Measurements from ENCODE around the gene ATP5F1D.

The ATP5F1D gene

DNA sequence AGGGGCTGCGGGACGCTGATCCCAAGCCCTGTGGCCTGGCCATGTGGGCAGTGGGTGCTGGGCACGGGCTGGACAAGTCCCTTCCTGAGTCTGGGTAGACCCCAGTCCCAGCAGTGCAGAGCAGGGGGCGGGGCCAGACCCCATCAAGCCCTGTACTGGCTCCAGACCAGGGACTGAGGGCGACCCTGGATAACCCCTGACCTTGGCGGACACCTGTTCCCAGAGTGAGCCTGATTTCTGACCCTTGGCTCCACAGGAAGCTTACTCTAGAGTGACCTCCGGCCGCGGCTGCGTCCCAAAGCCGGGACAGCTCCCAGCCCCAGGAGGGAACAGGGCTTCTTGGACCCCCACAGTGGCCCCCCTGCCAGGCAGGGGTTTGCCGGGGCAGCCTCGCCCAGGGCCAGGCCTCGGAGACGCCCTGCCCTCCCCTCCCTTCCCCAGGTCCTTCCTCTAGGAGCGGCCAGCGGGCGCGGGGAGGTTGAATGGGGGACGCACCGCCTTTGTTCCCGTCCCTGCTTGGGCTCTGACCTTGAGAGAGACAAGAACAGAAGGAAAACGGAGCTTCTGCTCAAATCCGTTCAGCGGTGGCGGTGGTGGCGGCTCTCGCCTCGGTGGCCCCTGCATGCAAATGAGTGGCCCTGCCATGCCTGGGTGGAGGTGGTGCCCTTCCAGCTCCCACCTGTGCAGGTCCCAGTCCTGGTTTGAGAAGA is 41.8 kb downstream of the ATP5F1D start:
- no peak for DNase-seq

DNA sequence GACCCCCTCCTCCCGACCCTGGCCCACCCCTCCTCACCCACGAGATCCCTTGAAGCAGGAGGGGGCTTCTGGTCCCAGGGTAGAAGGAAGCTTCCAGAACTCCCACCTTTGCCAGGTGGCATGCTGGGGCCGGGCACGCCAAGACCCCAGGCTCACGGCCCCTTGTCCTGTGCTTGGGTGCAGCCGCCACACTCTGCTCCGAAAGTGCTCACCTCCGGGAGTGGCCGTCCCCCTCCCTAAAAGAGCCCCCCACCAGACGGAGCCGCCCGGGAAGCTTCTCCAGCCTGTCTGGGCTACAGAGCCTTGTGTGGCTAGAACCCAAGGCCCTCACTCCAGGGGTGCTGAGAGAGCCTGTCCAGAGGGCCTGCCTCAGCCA is 42.4 kb downstream of the ATP5F1D start:
- no peak for DNase-seq

DNA sequence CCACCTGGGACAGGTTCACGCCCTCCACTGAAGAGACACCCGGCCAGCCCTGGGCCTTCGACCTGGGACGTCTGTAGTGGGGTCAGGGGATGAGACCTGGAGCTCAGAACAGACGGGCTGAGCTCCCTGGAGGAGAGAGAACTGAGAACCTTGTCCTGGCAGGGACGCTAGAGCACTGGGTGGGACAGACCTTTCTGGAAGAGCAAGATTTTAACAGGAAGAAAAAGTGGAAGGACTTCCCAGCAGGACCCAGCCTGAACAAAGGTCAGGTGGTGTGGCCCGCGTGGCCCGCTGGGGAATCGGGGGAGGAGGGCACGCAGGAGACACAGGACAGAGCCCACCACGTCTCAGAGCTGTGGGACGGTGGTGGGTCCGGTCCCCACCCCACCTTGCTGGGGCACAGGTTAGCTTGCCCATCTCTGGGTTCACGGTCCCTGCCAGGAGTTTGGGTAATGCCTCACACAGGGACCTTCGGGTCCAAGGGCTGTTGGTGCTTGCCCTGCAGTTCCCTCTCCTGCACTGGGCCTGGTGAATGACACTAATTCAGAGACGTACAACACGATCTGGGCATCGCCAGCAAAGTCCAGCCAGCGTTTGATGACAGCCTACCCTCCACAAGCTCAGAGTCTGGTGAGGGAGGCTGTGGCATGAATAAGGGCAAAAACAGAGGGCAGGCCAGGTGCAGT is 42.9 kb downstream of the ATP5F1D start:
- DNase-seq, result no peak

DNA sequence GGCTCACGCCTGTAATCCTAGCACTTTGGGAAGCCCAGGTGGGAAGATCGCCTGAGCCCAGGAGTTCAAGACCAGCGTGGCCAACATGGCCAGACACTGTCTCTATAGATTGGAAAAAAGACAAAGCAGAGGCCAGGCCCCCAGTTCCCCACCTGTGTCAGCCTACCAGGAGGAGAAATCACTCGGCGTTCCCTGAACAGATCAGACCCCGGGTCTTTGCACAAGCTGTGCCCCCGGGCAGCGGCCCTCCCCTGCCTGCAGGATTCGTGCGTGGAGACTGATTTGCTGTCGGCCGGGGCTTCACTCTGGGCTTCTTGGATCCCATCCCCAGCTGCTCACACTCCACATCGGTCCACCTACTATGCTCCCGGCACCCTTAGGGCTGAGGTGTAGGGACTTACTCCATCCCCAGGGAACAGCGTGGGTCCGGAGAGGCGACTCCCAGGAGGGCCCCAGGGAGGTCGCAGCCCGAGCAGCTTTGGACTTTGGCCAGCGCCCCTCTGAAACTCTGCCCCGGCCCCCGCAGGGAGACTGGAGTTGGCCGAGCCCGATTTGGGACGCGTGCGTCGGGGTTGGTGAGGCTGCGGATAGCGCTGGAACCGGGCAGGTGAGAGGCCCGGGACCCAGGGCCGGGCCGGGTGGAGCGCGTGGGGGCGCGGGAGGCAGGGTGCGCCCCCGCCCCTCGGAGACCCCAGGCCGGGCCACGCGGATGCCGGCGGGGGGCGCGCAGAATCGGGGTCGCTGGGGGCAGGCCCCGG is 43.6 kb downstream of the ATP5F1D start:
- DNase-seq, result no peak

DNA sequence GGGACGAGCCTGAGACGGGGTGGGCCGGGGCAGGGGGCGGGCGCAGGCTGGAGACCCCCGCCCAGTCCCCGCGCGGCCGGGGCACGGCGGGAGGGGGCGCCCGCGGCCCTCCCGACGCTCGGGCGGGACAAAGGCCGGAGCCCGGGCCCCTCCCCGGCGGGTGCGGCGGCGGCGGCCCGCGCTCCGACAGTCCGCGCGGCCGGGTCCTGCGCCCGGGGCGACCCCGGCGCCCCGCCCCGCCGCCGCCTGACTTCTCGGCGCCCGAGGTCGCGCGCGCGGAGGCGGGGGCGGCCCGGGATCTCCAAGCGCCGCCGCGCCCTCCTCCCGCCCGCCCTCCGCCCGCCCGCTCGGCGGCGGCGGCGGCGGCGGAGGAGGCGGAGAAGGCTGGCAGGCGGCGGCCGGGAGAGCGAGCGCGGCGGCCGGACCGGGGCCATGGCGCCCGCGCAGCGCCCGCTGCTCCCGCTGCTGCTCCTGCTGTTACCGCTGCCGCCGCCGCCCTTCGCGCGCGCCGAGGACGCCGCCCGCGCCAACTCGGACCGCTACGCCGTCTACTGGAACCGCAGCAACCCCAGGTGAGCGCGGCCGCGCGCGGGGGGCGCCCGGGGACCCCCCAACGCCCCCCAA is 44.3 kb downstream of the ATP5F1D start, which contains the start of gene EFNA2:
TSS of gene EFNA2 (plus strand) at position 137 of the 624 bp plus-strand sequence. CDS start at position 433, 296 bp downstream.
- DNase-seq, result no peak

DNA sequence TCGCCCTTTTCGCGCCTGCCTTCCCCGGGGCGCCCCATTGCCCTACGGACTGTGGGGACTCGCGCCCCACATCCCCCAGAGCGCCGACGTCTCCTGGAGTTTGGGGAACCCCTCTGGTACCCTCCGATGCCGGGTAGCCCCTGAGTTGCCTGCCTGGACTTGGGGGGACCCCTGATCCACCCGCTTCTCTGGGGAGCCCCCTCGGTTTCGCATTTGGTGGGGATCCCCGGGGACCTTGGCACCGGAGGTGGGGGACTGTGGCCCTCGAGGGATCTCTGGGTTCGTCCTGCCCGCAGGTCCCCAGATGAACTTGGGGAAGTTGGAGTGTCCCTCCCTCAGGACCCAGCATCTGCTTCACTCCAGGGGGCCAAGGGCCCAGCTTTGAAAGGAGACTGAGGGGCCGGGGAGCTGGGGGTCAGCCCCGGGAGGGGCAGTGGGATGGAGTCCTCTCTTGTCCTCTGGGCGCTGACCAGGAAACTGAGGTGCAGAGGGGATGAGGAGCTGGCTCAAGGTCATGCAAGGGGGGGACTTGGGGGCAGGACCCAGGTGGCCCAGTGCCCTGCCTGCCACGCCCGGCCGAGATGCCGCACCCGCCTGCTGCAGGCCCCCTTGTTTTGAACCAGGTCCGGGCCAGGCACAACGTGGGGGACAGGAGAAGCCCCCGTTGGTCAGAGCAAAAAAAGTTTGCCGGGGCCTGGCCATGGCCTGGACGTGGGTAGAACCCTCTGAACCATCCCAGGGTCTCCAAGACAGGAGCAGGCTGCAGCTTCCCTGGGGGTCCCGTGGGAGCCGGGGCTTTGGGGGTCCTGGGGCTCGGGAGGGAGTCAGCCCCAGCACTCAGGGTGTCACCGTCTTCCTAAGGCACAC is 45.2 kb downstream of the ATP5F1D start:
- DNase-seq, result no peak

DNA sequence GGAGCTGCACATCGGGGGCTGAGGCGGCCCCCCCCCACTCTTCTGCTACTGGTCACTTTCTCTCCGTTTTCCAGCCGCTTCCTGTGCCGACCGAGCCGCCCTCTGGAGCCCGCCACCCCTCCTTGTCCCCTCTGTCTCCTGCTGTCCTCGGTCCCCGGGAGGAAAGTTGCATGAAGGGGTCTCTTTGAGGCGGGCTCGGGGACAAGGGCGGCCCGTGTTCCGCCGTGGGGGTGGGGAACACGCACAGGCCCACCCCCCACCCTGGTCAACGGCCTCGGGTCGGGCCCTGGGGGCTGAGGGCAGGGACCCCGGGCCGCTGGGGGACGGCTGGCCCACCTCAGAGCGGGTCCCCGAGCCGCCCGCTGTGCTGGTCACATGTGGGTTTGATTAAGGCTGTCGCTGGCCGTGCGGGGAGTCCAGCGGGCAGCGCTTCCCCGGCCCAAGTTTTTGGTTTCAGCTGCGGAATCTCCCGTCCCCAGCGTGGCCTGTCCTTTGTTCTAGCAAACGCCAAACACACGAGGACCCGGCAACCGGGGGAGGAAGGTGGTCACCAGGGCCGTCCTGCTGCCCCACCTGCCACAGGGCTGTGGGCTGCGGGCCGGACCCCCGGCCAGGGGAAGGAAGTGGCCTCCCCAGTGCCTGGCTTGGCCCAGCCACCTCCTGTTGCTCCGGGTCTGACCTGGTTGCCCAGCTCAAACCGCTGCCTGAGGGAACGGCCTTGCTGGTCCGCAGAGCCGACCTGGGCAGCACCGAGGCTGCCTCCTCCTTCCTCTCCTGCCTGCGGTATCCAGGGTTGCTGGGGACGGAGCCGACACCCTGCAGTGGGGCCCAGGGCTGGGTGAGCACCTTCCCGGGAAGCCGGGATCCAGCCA is 46.0 kb downstream of the ATP5F1D start:
- DNase-seq, result no peak

DNA sequence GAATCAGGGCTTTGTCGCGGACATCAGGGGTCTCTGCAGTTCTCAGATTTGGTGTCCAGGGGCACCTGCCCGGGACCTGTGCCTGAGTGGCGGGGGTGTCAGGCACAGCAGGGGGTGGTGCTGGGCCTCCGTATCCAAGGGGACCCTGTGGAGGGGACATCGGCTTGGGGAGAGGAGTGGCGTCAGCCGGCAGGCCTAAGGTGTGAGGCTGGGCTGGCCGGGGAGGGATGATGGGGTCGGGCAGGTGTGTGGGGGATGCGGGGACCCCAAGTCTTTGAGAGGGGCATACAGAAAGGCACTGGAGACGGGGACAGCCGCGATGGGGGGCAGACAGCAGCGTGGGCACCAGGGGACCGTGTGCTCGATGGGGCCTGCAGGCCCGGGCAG is 46.7 kb downstream of the ATP5F1D start:
- DNase-seq, result no peak

DNA sequence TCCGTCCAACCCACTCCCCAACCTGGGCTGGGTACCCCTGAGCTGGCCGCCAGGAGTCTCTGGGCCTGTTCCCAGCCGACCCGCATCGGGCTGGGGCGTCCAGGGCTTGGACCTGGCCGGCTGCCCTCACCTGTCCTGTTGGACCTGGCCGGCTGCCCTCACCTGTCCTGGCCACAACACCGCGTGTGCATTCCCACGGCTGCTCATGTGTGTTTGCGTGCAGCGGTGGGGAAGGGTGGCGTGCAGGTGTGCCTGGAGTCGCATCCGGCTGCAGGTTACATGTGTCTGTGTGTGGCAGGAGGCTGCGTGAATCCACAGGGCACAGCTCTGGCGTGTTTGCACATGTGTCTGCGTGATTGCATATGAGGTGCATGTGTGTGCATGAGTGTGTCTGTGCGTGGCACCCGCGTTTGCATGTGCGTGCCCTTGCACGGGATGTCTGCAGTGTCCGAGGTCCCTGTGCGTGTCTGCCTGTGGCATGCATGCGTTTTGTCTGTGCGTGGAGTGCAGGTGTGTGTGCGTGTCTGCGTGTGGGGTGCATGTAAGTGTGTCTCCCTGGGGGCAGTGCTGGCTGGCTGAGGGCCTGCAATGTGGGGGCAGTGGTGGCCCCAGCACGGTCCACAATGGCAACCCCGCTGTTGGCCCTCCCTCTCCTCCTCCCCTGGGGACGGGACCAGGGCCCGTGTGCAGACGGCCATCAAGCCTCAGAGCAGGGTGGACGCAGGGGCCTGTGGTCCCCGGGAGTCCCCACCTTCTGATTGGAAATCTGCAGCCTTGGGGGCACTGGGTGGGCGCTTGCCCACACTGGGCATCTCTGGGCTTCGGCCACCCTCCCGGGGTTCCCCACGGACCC is 47.5 kb downstream of the ATP5F1D start:
- no peak for DNase-seq

DNA sequence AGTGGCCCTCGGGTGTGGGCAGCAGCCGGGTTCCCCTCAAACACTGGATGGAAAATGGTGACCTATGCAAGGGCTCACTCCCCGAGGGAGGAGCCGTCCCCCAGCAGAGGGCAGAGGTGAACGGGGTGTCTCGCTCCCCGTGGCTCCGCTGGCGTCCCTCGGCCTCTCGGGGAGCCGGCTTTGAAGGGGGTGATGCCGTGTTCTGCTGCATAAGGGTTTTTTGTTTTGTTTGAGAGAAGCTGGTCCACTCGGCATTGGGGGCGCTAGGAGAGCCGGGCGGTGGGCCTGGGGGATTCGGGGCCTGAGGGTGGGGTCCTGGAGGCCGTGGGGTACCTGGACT is 48.1 kb downstream of the ATP5F1D start:
- DNase-seq, result no peak

DNA sequence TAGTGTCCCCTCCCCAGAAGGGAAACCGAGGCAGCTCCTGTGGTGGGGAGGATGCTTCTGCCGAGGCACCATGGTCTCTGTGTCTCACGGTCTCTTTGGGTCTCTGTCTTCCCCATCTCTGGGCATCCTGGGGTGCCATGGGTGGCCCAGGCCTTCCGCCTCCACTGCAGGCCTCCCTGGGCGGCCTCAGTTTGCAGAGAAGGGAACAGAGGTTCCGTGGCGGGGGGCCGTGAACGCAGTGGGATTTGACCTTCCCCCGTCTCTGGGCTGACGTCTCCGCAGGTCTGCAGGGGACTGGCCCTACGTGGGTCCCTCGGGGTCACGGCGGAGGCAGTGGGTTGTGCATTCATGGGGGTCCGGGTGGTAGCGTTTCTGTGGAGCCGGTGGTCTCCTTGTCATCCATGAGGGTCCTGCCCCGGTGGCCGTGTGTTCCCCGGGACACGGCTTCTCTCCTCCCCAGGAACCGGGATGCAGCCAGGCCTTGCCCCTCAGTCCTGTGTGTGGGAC is 48.7 kb downstream of the ATP5F1D start:
- no peak for DNase-seq

DNA sequence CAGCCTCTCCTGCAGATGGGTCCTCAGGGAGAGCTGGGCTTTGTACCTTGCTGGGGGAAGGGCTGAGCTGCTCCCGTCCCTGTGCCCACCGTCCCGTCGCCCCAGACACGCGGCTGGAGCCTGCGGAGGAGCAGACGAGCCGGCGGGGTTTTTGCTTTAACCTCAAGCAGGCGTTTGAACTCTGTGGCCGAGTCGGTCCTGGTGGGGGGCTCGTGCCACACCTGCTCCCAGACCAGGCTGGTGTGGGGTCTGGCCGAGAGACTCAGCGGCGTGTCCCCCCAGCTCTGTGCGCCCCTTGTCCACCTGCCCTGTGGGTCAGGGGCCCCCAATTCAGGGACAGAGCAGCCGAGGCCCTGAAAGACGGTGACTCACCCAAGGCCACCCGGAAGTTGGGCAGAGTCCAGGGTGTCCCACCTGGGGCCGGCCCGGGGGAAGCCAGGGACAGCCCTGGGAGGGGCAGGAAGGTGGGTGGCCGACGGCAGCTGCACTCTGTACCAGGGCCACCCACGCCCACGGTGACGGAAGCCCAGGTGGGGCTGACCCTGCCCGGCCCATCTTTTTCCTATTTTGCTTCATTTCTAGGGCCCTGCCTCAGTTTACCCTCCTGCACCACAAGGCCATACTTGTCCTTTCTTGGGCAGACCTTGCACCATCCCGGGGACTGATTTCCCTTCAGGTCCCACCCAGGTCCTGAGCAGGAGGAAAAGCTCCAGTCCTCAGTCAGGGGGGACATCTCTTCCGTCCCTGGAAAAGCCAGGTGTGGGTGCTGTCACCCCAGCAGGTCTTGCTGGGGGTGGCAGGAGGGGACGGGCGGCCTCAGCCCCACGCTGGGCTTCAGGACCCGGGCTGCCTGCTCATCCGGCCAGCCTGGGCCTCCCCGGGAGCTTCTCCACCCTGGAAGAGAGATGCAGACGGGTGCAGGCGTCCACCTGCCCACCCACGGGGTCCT is 49.4 kb downstream of the ATP5F1D start:
- DNase-seq, result no peak

DNA sequence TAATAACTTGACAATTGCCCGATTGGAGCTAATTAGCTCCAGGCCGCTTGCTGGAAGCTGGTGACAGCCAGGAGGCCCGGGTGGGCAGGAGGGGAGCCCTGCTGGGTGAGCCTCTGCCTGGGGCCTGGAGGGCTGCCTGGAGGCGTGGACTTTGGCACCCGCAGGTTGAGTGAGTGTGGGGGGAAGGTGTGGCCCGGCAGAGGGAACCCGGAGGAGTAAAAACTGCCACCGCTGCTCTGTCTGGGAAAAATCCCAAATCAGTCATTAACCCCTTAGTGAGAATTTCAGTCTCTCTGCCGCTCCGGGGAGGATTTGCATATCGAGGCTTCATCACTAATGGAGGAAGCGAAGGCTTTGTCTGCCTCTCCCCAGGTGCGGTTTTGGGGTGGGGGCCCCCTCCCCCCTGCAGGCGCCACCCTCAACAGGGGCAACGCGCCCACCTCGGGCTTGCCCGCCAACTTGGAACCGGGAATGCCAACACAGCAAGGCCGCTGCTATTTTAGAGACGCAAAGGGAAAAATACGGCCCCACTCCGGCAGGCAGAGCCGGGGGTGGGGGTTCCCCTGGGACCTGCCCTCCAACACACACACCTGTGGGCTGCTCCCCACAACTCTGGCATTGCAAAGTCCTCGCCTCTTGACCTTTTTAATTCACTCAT is 50.3 kb downstream of the ATP5F1D start:
- no peak for DNase-seq

DNA sequence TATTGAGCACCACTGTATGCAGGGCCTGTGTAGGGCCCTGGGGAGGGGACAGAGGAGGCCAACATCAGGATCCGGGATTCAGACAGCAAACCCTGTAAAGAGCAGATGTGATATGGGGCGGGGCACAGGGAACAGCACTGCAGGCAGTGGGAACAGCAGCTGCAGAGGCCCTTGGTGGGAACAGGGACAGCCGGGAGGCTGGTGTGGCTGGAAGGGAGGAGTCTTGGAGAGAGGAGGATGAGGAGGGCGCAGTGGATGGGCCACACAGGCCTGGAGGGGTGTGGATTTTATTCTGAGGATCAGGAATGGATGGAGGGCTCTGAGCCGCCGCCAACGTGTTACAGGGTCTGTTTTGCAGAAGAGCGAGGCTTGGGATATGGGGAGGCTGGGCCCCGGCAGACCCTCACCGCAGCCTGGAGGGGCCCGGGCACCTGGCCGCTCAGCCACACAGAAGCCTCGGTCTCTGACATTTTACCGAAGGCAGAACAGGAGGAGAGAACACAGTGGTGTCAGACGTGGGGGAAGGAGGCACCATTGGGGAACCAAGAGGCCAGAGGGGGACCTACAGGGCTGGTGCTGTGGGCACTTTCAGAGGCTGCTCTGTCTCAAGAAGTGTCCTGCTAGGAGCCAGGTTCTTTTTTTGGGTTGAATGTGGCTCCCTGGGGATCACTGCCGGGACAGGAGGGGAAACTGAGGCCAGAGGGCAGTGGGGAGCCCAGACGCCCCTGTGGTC is 51.0 kb downstream of the ATP5F1D start:
- DNase-seq, result no peak

DNA sequence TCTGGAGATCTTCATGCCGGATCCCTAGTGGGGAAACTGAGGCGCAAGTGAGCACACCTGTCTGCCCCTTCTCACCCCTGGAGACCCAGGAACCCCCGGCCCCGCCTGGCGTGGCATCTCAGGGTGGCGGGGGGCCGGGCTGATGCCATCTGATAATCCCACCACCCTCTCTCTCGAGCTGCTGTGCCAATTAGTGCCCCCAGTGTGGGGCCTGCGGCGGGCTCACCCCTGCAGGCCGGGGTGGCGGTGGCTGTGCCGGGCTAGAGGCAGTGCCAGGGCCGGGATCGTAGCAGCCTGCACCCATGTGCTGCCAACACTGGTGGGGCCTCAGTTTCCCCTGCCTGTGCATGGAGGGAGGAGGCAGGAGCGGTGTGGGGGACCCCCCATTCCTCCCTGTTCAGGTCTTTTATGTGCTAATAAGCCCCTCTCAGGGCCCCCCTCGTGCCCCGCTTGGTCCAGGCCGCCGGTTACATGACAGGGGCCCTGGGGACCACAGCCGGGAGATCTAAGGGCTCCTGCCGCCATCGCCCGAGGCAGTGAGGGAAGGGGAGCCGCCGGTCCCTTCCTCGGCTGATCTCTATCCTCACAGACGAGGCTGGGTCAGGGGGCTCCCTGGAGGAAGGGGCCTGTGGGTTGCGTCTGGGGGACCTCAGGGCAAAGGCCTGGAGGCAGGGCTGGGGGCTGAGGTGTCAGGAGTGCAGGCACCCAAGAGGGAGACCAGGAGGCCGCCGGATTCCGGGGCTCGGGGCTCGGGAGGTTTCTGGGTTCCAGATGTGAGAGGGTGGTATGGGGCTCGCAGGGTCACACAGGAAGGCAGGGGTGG is 52.4 kb downstream of the ATP5F1D start:
- no peak for DNase-seq
